ENCODE results near the gene BHMT. TPM values are rescaled to one million over a fixed set of nuclear protein-coding genes. Genes with fewer than 3 reads are reported as not detected.

BHMT gene
- total RNA-seq, 1 donor from 2014 or later = not detected

- intact Hi-C loops (cut with DNase I) = loop anchor here (1.0 to 10.0 kb wide), 6 partner anchors 104 to 666 kb away; partner anchors contain the start of genes HOMER1, JMY and TENT2
- Histone ChIP-seq H3K9me3 (no peaks in the 10 kb centered on the region), H3K27ac (peak overlapping the region; percentile 81 to 85), H3K4me1 (no peaks in the 10 kb centered on the region), H3K4me3 (peak overlapping the region; percentile 36 to 60), H3K27me3 (no peaks in the 10 kb centered on the region), H3K36me3 (no peaks in the 10 kb centered on the region)
- TF ChIP-seq CTCF (IDR thresholded peaks at IDR 0.05) = peak in 1 of 3 experiments; percentile 38
- no peak for DNase-seq (ENCODE audit: low spot score in 2 of 2)
Measured at GRCh38 chr5:79133121-79133656, 21.6 kb downstream of the BHMT start.

- DNase-seq (ENCODE audit: low spot score in 2 of 2) = peak in 1 of 2 donors; percentile 84
- Histone ChIP-seq H3K36me3 (no peaks in the 10 kb centered on the region), H3K4me3 (peak overlapping the region; percentile 36 to 60), H3K27me3 (no peaks in the 10 kb centered on the region), H3K9me3 (no peaks in the 10 kb centered on the region), H3K4me1 (no peaks in the 10 kb centered on the region), H3K27ac (peak overlapping the region; percentile 81 to 85)
- peak; percentile 41 to 78 (median 72) for TF ChIP-seq CTCF (IDR thresholded peaks at IDR 0.05)
- intact Hi-C loops (cut with DNase I) = loop anchor here (1.0 to 10.0 kb wide), 6 partner anchors 103 to 667 kb away; partner anchors contain the start of genes HOMER1, JMY and TENT2
Measured at GRCh38 chr5:79133657-79134451, 22.2 kb downstream of the BHMT start.

- no peak for DNase-seq (ENCODE audit: low spot score in 2 of 2)
- Histone ChIP-seq H3K36me3 (no peaks in the 10 kb centered on the region), H3K9me3 (no peaks in the 10 kb centered on the region), H3K27ac (no peak overlapping the region), H3K4me3 (no peak overlapping the region), H3K4me1 (no peaks in the 10 kb centered on the region), H3K27me3 (no peaks in the 10 kb centered on the region)
- TF ChIP-seq CTCF (IDR thresholded peaks at IDR 0.05) = no peak
- intact Hi-C loops (cut with DNase I) = loop anchor here (10.0 kb wide), 1 partner anchor 329 kb away; no protein-coding TSS in a partner anchor
Measured at GRCh38 chr5:79135790-79136553, 24.4 kb downstream of the BHMT start.

- Histone ChIP-seq H3K9me3 (no peaks in the 10 kb centered on the region), H3K27me3 (no peaks in the 10 kb centered on the region), H3K4me3 (no peak overlapping the region), H3K36me3 (no peaks in the 10 kb centered on the region), H3K27ac (no peak overlapping the region), H3K4me1 (no peaks in the 10 kb centered on the region)
- DNase-seq (ENCODE audit: low spot score in 2 of 2) = no peak
- TF ChIP-seq CTCF (IDR thresholded peaks at IDR 0.05) = no peak
- intact Hi-C loops (cut with DNase I) = loop anchor here (10.0 kb wide), 1 partner anchor 328 kb away; no protein-coding TSS in a partner anchor
Measured at GRCh38 chr5:79136618-79137017, 25.0 kb downstream of the BHMT start.

- no peaks in the 10 kb centered on the region for H3K27me3 ChIP-seq
- H3K36me3 ChIP-seq = no peaks in the 10 kb centered on the region
- no peak for DNase-seq (ENCODE audit: low spot score in 2 of 2)
- intact Hi-C loops (cut with DNase I) = no loop called here
- H3K4me1 ChIP-seq = no peaks in the 10 kb centered on the region
- no peaks in the 10 kb centered on the region for H3K9me3 ChIP-seq
- H3K27ac ChIP-seq = no peak overlapping the region
- no peak overlapping the region for H3K4me3 ChIP-seq
- no peak for TF ChIP-seq CTCF (IDR thresholded peaks at IDR 0.05)
Measured at GRCh38 chr5:79140553-79140952, 28.9 kb downstream of the BHMT start.

Measured in ascending aorta (tissue), 2 donors.